ENCODE results near the gene FGD5. TPM values are rescaled to one million over a fixed set of nuclear protein-coding genes. Genes with fewer than 3 reads are reported as not detected.

The FGD5 gene
- polyA plus RNA-seq, 1 donor from 2014 or later, result not detected

DNA sequence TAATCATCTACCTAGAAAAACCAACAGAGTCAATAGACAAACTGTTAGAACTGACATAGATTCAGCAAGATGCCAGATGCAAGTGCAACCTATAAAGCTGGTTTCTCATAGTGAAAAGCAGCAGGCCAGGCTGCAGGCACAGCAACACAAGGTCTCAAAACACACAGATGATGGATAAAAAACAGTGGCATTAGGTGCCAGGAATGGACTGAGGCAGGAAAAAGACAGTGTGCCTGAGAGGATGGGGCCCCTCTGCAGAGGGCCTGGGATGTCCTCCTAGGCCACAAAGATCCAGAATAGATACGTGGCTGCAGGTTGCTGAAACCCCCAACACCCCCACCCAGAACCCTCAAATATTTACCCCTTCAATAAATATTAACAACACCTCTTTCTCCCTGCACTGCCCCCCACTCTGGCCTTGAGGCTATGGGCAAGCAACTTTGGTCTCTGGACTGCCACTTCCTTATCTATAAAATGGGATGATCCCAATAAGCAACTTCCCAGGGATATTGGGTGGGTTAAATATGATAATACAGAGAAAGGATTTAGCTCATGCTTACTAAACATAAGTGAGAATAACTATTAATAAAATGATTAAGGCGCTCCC lies 35.2 kb upstream of the FGD5 start:
- no peak overlapping the region for H3K4me3 Mint-ChIP-seq
- H3K36me3 Mint-ChIP-seq, result peaks cover 3% of the 10 kb centered on the region
- H3K27ac Mint-ChIP-seq, result no peak overlapping the region
- H3K4me1 Mint-ChIP-seq, result no peaks in the 10 kb centered on the region
- H3K27me3 Mint-ChIP-seq, result peaks cover 6% of the 10 kb centered on the region
- H3K9me3 Mint-ChIP-seq, result peaks cover 1 to 12% (median 9%) of the 10 kb centered on the region in 3 donors

DNA sequence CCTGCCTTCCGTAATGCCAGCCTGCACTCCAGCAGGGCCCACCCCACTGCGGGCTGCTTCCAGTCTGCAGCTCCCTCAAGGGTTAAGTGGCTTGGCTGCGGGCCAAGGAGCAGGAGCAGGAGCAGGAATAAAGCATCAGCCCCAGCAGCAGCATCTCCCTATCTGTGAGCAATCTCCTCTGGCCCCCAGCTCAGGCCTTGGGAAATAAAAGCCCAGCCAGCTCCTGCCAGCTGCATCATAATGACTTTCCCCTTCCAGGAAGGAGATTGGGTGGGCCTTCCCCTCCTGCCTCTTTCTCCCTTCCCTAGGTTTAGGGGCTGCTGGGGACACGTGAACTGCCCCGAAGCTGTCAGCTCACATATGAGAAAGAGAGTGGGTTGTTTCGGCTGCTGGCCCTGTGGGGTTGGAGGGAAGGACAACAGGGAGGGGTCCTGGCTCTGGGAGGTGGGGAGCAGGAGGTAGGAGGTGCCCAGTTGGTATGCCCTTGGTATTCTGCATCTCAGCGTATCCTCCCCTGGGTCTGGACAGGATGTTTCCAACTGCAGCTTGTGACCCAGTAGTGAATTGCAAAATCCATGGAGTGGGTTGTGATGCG lies 34.6 kb upstream of the FGD5 start:
- peaks cover 6% of the 10 kb centered on the region for H3K27me3 Mint-ChIP-seq
- H3K9me3 Mint-ChIP-seq, result peaks cover 1 to 7% (median 3%) of the 10 kb centered on the region in 3 donors
- no peaks in the 10 kb centered on the region for H3K4me1 Mint-ChIP-seq
- H3K4me3 Mint-ChIP-seq, result no peak overlapping the region
- H3K36me3 Mint-ChIP-seq, result peaks cover 3% of the 10 kb centered on the region
- H3K27ac Mint-ChIP-seq, result no peak overlapping the region

DNA sequence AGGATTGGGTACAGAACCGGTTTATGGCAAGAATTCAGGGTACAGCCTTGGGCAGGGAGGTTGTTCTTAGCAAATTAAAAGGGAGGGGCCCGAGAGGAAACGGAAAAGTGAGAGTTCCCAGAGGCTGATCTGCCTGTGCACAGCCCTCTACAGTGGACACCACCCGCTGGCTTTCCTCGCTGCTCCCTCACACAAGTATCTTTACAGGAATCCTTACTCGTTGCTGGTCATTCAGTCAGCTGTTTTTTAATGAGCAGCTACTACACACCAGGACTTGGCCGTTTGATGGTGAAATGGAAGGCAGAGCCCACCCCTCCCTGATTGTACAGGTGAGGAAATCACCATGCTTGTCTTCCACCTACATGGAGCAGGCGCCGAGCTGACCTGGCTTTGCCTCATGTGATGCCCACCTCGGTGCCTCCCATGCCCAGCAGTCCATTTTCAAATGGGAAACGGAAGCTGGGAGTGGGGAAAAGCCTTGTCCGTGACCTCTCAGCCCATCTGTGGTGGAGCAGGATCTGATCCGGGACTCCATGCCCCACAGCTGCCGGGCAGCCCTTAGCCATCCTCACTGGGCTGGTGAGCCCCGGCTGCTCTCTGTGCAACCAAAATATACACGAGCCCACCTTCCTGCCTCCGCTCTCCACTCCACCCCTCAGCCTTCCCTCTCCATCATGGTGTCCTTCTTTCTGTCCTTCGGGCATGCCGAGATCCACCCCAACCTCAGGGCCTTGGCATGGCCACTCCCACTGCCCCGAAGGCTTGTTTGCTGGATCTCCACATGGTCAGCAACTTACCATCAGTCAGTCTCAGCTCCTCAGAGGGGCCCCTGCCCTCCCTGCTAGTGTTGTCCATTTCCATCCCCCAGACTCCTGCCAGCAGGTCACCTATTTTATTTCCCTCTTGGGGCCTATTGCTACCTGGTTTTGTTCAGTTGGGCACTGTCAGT lies 33.3 kb upstream of the FGD5 start:
- H3K27ac Mint-ChIP-seq, result no peak overlapping the region
- H3K36me3 Mint-ChIP-seq, result peaks cover 3% of the 10 kb centered on the region
- H3K4me1 Mint-ChIP-seq, result no peaks in the 10 kb centered on the region

DNA sequence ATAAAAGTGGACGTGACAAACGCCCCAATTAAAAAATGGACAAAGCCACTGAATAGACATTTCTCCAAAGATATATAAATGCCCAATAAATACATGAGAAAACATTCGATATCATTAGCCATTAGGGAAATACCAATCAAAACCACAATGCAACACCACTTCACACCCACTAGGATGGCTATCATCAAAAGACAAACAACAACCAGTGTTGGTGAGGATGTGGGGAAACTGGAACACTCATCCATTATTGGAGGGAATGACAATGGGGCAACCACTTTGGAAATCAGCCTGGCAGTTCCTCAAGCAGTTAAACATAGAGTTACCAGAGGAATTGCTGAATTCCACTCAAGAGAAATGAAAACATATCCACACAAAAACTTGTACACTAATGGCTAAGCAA lies 32.4 kb upstream of the FGD5 start:
- no peak overlapping the region for H3K4me3 Mint-ChIP-seq
- peaks cover 17% of the 10 kb centered on the region for H3K27me3 Mint-ChIP-seq
- H3K9me3 Mint-ChIP-seq, result peaks cover 1 to 3% (median 3%) of the 10 kb centered on the region in 3 donors
- H3K36me3 Mint-ChIP-seq, result peaks cover 3% of the 10 kb centered on the region
- H3K27ac Mint-ChIP-seq, result no peak overlapping the region
- H3K4me1 Mint-ChIP-seq, result no peaks in the 10 kb centered on the region

More for the DNA sequence above, 33.3 kb upstream of the FGD5 start:
- H3K9me3 Mint-ChIP-seq, result peaks cover 1 to 5% (median 3%) of the 10 kb centered on the region in 3 donors
- no peak overlapping the region for H3K4me3 Mint-ChIP-seq
- H3K27me3 Mint-ChIP-seq, result peaks cover 8% of the 10 kb centered on the region

DNA sequence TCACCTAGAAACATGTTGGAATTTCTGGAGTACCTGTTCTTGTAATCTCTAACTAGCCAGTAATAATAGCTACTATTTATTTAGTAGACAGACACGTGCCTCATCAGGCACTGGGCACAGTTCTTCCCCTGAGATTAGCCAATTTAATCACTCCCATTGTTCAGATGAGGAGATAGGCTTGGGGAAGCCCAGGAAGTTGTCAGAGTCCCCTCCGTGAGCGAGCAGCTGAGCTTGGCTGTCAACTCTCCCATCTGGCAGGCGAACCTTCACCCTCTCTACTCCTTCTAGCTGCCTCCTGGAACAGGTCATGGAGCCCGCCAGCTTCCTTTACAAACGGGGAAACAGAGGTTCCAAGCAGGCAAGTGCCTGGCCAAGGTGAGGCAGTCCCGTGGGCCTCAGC lies 31.1 kb upstream of the FGD5 start:
- peak overlapping the region in 1 of 3 donors; percentile 77 for H3K27ac Mint-ChIP-seq

DNA sequence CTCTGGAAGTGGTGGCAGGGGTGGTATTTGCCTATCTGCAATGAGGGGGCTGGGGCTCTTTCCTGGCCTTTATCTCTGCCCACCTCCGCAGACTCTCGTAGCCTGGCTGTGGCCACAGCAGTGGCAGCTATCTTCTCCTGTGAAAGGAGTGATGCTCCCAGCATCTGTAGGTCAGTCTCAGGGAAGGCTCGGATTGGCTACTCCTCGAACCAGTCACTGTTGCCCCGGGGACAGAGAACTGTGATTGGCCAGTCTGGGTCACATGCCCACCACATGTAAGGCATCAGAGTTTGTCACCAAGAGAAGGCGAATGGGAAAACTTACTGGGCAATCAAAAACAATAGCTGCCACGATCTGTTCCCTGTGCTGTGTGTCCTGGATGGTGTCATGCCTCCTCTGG lies 30.1 kb upstream of the FGD5 start:
- H3K27me3 Mint-ChIP-seq, result peaks cover 20% of the 10 kb centered on the region

More for the DNA sequence above, 31.1 kb upstream of the FGD5 start:
- Mint-ChIP-seq H3K36me3 (peaks cover 3% of the 10 kb centered on the region), H3K4me1 (no peaks in the 10 kb centered on the region), H3K9me3 (peaks cover 1 to 3% (median 3%) of the 10 kb centered on the region in 3 donors), H3K4me3 (no peak overlapping the region), H3K27me3 (peaks cover 19% of the 10 kb centered on the region)

DNA sequence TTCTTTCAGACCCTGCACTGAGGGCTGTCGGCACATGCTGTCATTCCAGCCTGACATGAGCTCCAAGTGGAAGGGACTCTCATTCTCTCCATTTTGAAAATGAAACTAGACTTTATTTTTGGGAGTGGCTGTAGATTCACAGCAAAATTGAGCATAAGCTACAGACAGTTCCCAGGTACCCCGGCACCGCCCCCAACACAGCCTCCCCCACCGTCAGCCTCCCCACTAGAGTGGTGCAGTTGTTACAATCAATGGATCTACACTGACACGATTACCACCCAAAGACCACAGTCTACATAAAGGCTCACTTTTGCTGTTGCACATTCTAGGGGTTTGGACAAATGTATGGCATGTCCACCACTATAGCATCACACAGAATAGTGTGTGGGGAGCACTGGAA lies 29.5 kb upstream of the FGD5 start:
- H3K4me3 Mint-ChIP-seq, result no peak overlapping the region
- H3K9me3 Mint-ChIP-seq, result peaks cover 1 to 3% (median 3%) of the 10 kb centered on the region in 3 donors
- no peak overlapping the region for H3K27ac Mint-ChIP-seq
- H3K4me1 Mint-ChIP-seq, result no peaks in the 10 kb centered on the region
- peaks cover 3% of the 10 kb centered on the region for H3K36me3 Mint-ChIP-seq
- H3K27me3 Mint-ChIP-seq, result peaks cover 23% of the 10 kb centered on the region

More for the DNA sequence above, 30.1 kb upstream of the FGD5 start:
- Mint-ChIP-seq H3K27ac (no peak overlapping the region), H3K9me3 (peaks cover 1 to 3% (median 3%) of the 10 kb centered on the region in 3 donors), H3K4me3 (no peak overlapping the region), H3K36me3 (peaks cover 3% of the 10 kb centered on the region), H3K4me1 (no peaks in the 10 kb centered on the region)

DNA sequence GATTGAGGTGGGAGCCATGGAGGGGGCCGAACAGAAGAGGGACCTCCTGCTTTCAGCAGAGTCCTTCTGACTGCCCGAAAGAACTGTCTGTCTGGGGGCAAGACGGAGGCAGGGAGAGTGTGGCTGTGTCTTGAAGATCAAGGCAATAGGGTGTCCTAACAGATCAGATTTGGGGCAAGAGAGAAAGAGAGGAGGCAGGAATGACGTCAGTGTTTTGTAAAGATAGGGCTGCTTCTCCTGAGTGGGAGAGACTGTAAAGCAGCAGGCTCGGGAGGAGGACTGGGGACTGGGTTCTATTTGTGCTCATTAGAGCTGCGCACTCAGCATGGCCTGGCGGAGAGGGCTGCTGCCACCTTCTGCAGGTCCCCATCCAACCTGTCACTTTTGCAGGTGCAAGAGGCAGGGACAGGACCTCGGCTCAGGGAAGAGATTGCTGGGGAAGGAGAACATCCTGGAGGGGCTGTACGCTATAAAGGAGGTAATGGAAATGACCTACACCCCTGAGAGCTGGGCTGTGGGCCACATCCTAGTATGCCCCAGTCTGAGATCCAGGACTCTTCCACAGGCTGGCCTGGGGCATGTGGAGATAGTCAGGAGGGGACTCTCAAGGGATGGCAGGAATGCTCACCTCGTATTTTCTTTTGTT lies 29.0 kb upstream of the FGD5 start:
- H3K9me3 Mint-ChIP-seq, result peaks cover 1 to 3% (median 3%) of the 10 kb centered on the region in 3 donors
- no peak overlapping the region for H3K4me3 Mint-ChIP-seq
- H3K27ac Mint-ChIP-seq, result no peak overlapping the region
- H3K36me3 Mint-ChIP-seq, result peaks cover 3% of the 10 kb centered on the region
- no peaks in the 10 kb centered on the region for H3K4me1 Mint-ChIP-seq
- H3K27me3 Mint-ChIP-seq, result peaks cover 23% of the 10 kb centered on the region

DNA sequence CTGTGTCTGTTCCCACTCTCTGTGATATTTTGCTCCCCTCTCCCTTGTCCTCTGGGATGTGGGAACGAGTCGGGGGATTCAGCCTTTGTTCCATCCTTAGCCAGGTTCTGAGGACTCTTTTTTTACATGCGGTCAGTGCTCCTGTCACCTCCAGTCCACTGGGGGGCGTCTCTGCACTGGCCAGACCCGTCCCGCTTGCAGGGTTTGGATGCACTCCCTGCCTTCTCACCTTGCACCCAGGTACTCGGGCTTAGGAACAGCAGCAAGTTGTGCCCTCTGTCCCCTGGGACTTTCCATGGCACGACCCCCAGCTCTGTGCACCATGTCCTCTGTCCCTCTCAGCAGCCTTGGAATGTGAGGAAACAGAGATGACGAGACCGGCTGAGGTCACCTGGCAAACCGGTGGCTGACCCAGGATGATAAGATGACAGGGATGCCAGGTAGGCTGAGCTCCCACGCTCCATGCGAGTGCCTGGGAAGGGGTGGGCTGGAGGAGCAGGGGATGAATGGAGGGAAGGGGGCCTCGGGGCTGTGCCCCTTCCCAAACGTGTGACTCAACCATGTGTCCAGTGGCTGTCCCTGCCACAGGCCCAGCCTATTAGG lies 27.3 kb upstream of the FGD5 start:
- no peaks in the 10 kb centered on the region for H3K4me1 Mint-ChIP-seq
- peaks cover 2% of the 10 kb centered on the region for H3K36me3 Mint-ChIP-seq
- H3K27ac Mint-ChIP-seq, result no peak overlapping the region
- H3K4me3 Mint-ChIP-seq, result no peak overlapping the region
- peaks cover 0 to 2% (median 1%) of the 10 kb centered on the region in 3 donors for H3K9me3 Mint-ChIP-seq
- H3K27me3 Mint-ChIP-seq, result peaks cover 23% of the 10 kb centered on the region

DNA sequence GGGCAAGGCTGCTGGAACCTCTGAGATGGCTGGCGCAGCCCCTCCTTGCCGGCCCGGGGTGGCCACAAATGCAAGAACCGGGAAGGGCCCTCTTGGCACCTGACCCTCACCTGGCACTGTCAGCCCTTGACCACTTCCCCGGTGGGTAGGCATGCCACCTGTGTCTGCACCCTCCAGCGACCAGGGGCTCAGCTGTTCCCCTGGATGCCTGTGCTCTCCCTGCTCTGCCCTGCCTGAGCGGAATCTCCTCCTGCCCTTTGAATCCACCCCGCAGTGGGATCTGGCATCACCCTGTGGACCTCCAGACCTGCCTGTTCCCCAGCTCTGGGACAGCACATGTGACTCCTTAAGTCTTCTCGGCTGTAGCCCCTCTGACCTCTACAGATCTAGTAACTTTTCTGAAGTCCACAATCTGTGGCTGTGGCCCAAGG lies 26.1 kb upstream of the FGD5 start:
- Mint-ChIP-seq H3K4me1 (no peaks in the 10 kb centered on the region), H3K36me3 (no peaks in the 10 kb centered on the region), H3K27me3 (peaks cover 20% of the 10 kb centered on the region), H3K27ac (no peak overlapping the region), H3K9me3 (no peaks in the 10 kb centered on the region), H3K4me3 (no peak overlapping the region)

DNA sequence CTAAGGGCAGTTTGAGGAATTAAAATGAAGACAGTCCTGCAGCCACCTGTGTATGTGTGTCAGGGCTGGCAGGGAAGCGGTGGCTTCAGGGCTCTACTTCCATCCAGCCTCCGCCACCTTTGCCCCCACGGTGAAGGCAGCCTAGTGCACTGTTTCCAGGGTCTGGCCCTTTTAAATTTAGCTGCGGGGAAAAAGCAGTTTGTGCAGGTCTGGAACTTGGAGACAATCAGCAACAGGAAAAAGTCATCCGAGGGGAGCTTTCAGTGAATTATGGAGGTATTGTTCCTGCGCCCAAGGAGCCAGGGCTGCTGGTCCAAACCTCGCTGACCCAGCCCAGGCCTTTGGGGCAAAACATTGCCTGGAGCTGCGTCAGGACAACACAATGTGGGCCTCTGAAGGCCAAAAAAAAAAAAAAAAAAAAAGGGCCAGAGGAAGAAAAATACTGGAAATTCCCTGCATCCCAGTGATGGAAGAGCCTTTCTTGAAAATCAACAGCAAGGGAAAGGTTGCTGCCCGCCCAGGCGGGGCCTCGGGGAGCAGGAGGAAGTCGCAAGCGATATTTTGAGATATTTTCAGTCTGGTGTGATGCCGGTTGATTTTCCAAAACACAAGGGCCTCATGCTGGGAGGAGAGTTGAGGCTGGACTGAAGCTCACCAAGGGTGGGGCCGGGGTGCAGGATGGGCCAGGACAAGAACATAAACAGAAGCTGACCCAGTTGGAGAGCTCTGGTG lies 25.5 kb upstream of the FGD5 start:
- Mint-ChIP-seq H3K4me3 (no peak overlapping the region), H3K27ac (no peak overlapping the region), H3K27me3 (peaks cover 22% of the 10 kb centered on the region), H3K36me3 (no peaks in the 10 kb centered on the region), H3K9me3 (no peaks in the 10 kb centered on the region), H3K4me1 (no peaks in the 10 kb centered on the region)

DNA sequence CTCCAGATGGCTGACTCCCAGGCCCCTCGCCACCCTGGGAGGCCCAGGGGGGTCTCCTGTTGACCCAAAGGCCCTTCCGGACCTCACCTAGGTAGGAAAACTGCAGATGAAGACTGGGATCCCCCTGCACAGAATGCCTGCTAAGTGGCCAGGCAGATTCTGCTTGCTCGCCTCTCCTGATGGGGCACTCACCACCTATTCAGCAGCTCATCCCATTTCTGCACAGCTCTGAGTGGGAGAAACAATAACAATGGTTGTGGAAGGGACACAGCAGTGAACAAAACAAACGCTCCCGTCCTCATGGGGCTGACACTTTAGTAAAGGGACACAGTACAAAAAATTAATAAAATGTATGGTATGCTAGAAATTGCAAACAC lies 24.9 kb upstream of the FGD5 start:
- no peak overlapping the region for H3K27ac Mint-ChIP-seq
- H3K36me3 Mint-ChIP-seq, result no peaks in the 10 kb centered on the region
- peaks cover 22% of the 10 kb centered on the region for H3K27me3 Mint-ChIP-seq
- no peak overlapping the region for H3K4me3 Mint-ChIP-seq
- no peaks in the 10 kb centered on the region for H3K9me3 Mint-ChIP-seq
- H3K4me1 Mint-ChIP-seq, result no peaks in the 10 kb centered on the region

DNA sequence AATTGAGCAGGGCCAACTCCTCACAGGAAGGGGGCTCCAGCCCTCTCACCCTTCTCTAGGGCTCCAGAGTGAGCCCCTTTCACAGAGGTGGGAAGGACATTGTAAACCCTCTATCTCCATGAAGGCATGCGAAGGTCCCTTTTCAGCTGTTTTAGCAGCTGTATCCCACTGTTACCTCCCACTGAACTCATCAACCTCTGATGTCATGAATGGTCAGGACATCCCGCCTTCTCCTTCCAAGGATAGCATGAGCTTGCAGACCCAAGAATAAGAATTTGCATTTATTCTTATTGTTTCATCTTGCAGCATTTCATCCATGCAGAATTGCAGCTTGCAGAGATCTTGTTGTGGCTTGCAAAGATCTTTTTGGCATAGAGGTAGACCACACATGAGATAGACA lies 24.3 kb upstream of the FGD5 start:
- Mint-ChIP-seq H3K4me1 (no peaks in the 10 kb centered on the region), H3K4me3 (no peak overlapping the region), H3K27ac (no peak overlapping the region), H3K9me3 (peaks cover 0 to 4% (median 0%) of the 10 kb centered on the region in 3 donors), H3K27me3 (peaks cover 22% of the 10 kb centered on the region), H3K36me3 (no peaks in the 10 kb centered on the region)

DNA sequence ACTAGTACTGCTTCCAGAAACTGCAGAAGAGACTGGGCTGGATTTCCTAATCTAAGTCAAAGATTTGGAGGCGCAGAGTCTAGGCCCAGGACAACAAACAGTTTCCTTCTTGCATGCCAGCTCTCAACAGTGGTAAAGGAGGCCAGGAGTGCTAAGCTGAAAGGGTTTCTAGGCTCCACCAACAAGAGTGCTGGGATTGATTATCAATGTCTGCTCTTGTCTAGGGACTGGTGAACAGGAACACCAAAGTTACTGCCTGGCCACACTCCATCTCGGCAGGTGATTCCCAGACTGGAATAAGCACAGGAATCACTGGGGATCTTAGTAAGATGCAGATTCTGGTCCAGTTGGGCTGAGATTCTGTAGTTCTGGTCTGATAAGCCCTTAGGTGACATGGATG lies 22.8 kb upstream of the FGD5 start:
- peaks cover 24% of the 10 kb centered on the region for H3K27me3 Mint-ChIP-seq
- H3K27ac Mint-ChIP-seq, result no peak overlapping the region
- H3K4me3 Mint-ChIP-seq, result no peak overlapping the region
- peaks cover 0 to 1% (median 0%) of the 10 kb centered on the region in 3 donors for H3K4me1 Mint-ChIP-seq
- H3K36me3 Mint-ChIP-seq, result no peaks in the 10 kb centered on the region
- peaks cover 0 to 4% (median 2%) of the 10 kb centered on the region in 3 donors for H3K9me3 Mint-ChIP-seq
